ENCODE measurements around the gene CHST1. TPM values are rescaled to one million over a fixed set of nuclear protein-coding genes. Genes with fewer than 3 reads are reported as not detected.

CHST1 gene
- polyA plus RNA-seq, 2 of the 4 experiments (the other 2 are of a cell fraction) = 0.40 to 0.89 TPM

GRCh38 chr11:45669146-45669545 lies 3.7 kb upstream of the CHST1 start:
- no peak for TF ChIP-seq PHF8 (IDR thresholded peaks at IDR 0.05; ENCODE audit: borderline replicate concordance, low read depth)
- no peak for TF ChIP-seq FOSL2 (IDR thresholded peaks at IDR 0.05)
- no peak for TF ChIP-seq FOSL2 (CRISPR knock-in tag; IDR thresholded peaks at IDR 0.05)
- no peak for TF ChIP-seq HOXB13 (CRISPR knock-in tag; IDR thresholded peaks at IDR 0.05; ENCODE audit: low read depth)
- peaks cover 10% of the 10 kb centered on the region for H3K4me1 ChIP-seq
- H3K4me3 ChIP-seq = no peak overlapping the region
- ATAC-seq = no peak
- POLR2A ChIA-PET = no interaction called here
- no peak for DNase-seq (ENCODE audit: low read depth in 1 of 2, low spot score in 1 of 2)
- H3K9me3 ChIP-seq = no peaks in the 10 kb centered on the region
- CTCF ChIA-PET = interaction anchor here (1.7 to 3.2 kb wide), 3 partner anchors 14 to 295 kb away, joined by 5 to 13 read pairs (median 6); no protein-coding TSS in a partner anchor
- no peak overlapping the region for H3K27ac ChIP-seq
- no peak overlapping the region for H3K4me2 ChIP-seq
- 79% methylated on average over 3 of the region's 3 CpGs for WGBS (ENCODE audit: missing lambda C conversion rate)
- no peak for FAIRE-seq

DNA sequence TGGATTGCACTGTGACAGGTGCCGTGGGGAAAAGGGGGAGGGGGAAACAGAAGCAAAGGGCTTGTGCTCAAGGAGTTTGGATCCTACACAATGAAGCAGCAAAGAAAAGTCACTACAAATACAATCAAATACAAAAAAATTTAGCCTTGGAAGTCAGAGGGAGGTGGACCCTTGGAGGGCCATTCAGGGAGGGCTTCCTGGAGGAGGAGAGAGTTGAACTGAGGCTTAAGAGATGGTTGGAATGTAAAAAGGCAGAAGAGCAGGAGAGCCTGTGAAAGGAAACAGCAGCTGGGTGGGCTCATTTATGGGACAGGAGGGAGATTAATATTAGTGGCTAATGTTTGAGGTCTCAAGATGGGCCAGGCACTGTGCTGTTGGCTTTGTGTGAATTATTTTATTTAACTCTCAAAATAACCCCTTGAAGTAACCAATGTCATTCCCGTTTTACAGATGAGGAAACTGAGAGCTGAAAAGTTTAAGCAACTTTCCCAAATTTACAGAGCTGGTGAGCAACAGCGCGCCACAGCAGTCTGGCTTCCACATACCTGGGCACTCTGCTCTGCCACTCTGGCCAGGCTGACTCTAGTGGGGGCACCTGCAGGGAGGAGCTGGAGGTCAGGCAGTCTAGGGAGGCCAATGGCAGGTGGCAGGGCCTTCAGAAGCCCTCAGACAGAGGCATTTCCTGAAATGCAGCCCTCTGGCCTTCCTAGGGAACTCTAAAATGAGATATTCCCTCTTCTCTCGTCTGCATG lies 2.7 kb upstream of the CHST1 start:
- 71% methylated on average over 5 of the region's 5 CpGs for WGBS (ENCODE audit: missing lambda C conversion rate)
- Histone ChIP-seq H3K4me1 (peaks cover 20% of the 10 kb centered on the region), H3K4me2 (no peak overlapping the region), H3K4me3 (no peak overlapping the region), H3K27ac (no peak overlapping the region), H3K9me3 (no peaks in the 10 kb centered on the region)
- ATAC-seq = no peak
- DNase-seq (ENCODE audit: low read depth in 1 of 2, low spot score in 1 of 2) = no peak
- CTCF ChIA-PET = interaction anchor here (1.7 to 3.2 kb wide), 4 partner anchors 13 to 293 kb away, joined by 5 to 13 read pairs (median 6); no protein-coding TSS in a partner anchor
- peak; percentile 63 for TF ChIP-seq ZFP36 (IDR thresholded peaks at IDR 0.05; ENCODE audit: borderline replicate concordance, partially characterized antibody)
- TF ChIP-seq RAD21 (conservative IDR thresholded peaks at IDR 0.05 in 1 of 2, IDR thresholded peaks at IDR 0.05 in 1 of 2) = no peak
- FAIRE-seq = no peak
- POLR2A ChIA-PET = no interaction called here

DNA sequence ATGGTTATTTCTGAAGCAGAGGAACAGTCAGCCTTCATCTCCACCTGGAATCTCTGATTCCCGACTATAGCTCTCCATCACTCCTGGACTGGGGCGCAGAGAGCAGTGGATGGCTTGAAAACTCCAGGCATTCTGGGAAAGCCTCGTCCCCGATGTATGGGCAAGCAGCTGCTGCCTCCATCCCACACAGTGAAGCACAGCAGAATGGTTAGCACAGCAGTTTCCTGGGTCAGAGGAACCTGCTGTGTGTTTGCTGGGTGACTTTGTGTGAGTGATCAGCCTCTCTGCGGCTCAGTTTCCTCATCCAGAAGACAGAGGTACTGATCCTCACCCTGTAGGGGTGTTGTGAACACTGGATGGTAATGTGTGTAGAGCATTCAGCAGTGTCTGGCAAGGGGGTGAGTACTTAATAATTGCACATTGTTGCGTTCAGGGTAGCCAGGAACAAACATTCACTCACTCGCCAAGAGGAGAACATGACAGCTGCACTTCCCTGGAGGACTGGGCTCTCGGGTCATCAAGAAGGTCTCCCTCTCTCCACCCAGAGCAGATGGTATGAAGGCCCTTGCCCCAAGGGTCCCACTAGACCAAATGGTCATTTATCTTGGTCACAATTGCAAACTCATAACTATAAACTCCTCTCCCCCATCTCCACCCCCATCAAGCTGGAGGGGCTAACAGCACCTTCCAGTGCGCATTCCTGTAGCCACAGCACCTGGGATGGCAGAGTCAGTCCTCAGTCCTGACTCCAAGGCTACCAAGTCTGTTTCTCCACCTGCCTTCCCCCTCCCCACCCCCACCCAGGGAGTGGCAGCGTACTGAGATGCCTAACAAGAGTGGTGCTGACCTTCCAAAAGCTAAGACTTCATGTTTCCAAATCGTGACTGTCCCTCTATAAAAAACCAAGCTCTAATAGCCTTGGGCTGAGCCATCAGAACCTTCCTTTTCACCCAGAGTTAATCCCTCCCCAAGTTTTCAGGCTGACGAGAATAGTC lies 1.5 kb upstream of the CHST1 start:
- CTCF ChIA-PET = interaction anchor here (1.1 to 4.0 kb wide), 4 partner anchors 11 to 556 kb away, joined by 3 to 26 read pairs (median 9); no protein-coding TSS in a partner anchor
- FAIRE-seq = no peak
- no peak overlapping the region for H3K4me3 ChIP-seq
- TF ChIP-seq SMC3 (IDR thresholded peaks at IDR 0.05) (no peak), BHLHE40 (IDR thresholded peaks at IDR 0.05; ENCODE audit: low read depth, low read length) (no peak), GATA3 (IDR thresholded peaks at IDR 0.05; ENCODE audit: borderline replicate concordance) (no peak), ESRRA (IDR thresholded peaks at IDR 0.05; ENCODE audit: borderline replicate concordance, low read length) (no peak), RARB (CRISPR knock-in tag; IDR thresholded peaks at IDR 0.05) (no peak), FOXS1 (CRISPR knock-in tag; IDR thresholded peaks at IDR 0.05) (no peak), TP53 (CRISPR knock-in tag; IDR thresholded peaks at IDR 0.05) (no peak), EP300 (IDR thresholded peaks at IDR 0.05) (no peak), MAZ (IDR thresholded peaks at IDR 0.05; ENCODE audit: borderline replicate concordance, low read depth, low read length) (no peak), TFCP2L1 (CRISPR knock-in tag; IDR thresholded peaks at IDR 0.05) (no peak), HEYL (CRISPR knock-in tag; IDR thresholded peaks at IDR 0.05) (no peak)
- TF ChIP-seq, protein P1, sequence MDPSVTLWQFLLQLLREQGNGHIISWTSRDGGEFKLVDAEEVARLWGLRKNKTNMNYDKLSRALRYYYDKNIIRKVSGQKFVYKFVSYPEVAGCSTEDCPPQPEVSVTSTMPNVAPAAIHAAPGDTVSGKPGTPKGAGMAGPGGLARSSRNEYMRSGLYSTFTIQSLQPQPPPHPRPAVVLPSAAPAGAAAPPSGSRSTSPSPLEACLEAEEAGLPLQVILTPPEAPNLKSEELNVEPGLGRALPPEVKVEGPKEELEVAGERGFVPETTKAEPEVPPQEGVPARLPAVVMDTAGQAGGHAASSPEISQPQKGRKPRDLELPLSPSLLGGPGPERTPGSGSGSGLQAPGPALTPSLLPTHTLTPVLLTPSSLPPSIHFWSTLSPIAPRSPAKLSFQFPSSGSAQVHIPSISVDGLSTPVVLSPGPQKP (IDR thresholded peaks at IDR 0.05; ENCODE audit: low read depth, low read length) = no peak
- TF ChIP-seq, protein P2, sequence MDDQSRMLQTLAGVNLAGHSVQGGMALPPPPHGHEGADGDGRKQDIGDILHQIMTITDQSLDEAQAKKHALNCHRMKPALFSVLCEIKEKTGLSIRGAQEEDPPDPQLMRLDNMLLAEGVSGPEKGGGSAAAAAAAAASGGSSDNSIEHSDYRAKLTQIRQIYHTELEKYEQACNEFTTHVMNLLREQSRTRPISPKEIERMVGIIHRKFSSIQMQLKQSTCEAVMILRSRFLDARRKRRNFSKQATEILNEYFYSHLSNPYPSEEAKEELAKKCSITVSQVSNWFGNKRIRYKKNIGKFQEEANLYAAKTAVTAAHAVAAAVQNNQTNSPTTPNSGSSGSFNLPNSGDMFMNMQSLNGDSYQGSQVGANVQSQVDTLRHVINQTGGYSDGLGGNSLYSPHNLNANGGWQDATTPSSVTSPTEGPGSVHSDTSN (IDR thresholded peaks at IDR 0.05) = no peak
- TF ChIP-seq, protein P3, sequence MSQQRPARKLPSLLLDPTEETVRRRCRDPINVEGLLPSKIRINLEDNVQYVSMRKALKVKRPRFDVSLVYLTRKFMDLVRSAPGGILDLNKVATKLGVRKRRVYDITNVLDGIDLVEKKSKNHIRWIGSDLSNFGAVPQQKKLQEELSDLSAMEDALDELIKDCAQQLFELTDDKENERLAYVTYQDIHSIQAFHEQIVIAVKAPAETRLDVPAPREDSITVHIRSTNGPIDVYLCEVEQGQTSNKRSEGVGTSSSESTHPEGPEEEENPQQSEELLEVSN (IDR thresholded peaks at IDR 0.05; ENCODE audit: borderline replicate concordance, low read depth) = no peak
- DNase-seq (ENCODE audit: low read depth in 1 of 2, low spot score in 1 of 2) = no peak
- peaks cover 28% of the 10 kb centered on the region for H3K4me1 ChIP-seq
- H3K27ac ChIP-seq = no peak overlapping the region
- WGBS (ENCODE audit: missing lambda C conversion rate) = 60% methylated on average over 11 of the region's 12 CpGs
- no peak for ATAC-seq
- POLR2A ChIA-PET = no interaction called here
- H3K9me3 ChIP-seq = no peaks in the 10 kb centered on the region
- H3K4me2 ChIP-seq = no peak overlapping the region
